NOMO-1 treated with DMSO at 0.1 percent for 48 hours (cell line): Measurements from ENCODE around the gene ULK4.
"Not testable (repeated sequence)": the region's sequence is repeated elsewhere in the genome, so short reads cannot be mapped to it uniquely, and the experiment has no call there.

Source experiments
- DNase-seq: peaks from one replicate; lab custom pipeline; 2025; ENCODE audit not compliant: unreplicated experiment; lab: John Stamatoyannopoulos, UW

ULK4 gene

DNA sequence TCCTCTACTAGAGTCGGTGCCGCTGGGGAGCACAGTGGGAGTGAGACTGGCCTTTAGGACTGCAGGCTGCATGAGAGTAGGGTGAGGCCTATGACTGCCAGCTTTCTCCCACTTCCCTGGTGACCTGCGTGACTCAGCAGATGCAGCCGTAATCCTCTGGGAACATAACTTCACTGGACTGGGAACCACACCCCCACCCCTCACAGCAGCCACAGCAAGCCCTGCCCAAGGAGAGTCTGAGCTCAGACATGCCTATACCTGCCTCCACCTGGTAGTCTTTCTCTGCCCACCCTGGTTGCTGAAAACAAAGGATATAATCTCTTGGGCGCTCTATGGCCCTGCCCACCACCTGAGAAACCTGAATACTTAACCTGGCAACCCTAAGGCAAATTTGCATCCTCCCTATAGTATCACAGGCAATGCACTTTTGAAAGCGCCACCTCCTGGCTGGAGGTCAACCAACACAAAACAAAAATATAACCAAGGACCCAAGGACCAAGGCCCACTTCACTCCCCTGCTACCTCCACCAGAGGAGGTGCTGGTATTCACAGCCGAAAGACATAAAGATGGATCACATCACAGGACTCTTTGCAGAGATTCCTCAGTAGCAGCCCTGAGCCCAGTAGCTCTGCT, 453.7 kb downstream of the ULK4 start:
- DNase-seq: no peak

DNA sequence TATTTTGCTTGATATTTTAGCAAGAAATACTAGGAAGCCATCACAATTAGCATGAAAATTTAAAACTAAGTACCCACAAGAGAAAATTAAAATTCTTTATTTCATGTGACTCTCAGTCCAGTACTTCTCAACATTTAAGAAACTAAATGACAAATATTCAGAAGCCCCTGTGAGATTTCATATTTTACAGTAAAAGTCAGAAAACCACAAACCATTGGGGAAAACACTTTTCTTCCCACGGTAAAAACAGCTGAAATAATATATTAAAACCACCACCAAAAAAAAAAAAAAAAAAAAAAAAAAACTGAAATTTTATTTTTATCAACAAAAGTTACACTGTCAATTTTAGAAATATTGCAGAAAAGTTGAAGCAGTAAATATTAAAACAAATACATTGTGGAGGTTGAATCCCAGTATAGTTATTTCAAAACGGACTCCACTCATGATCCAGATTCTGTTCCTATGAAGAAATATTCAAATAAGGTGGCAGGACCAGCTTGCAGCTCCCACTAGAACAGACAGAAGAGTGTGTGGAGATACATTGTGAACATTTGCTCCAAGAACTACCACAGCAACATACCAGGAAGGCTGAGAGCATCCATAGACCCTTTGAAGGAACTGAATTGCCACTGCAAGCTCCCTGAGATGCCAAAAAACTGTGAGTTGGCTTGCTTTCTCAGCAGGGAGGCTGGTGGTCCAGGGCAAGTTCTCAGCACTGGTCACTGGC, 454.4 kb downstream of the ULK4 start:
- DNase-seq: no peak

DNA sequence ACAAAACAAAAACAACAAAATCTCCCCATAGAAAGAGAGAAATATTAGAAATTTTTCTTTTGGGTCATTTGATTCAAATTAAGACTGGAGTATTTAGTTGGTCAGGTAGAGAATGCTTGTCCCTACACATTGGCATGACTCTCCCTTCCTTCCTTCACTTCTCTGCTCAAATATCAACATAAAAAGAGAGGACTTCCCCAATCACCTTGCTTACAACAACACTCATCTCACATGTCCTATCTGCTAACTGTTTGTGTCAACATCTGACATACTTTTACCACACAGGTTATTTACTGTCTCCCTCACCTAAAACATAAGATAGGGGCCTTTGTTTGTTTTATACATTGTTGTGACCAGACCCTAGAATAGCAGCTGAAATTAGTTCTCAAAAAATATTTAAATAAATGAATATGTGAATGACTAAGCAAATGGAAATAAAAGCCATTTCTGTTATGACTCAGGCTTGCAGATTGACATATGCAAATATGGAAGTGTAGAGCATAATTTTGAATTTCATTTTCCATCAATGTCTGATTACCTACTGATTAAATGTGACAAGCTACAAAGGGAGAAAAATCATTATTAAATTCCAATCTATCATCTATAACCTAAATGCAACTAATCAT, 457.8 kb downstream of the ULK4 start:
- no peak for DNase-seq

DNA sequence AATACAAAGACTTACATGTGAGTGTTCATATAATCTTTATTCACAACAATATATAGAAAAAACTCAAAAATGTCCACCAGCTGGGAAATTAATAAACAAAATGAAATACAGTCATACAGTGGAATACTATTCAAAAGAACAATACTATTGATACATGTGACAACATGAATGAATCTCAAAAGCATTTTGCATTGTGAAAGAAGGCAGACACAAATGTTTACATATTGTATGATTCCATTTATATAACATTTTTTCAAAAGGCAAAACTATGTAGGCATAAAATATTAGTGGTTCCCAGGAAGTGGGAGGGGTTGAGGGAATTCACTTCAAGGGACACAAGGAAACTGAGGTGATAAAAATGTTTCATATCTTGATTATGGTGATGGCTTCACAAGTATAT, 459.4 kb downstream of the ULK4 start:
- no peak for DNase-seq

DNA sequence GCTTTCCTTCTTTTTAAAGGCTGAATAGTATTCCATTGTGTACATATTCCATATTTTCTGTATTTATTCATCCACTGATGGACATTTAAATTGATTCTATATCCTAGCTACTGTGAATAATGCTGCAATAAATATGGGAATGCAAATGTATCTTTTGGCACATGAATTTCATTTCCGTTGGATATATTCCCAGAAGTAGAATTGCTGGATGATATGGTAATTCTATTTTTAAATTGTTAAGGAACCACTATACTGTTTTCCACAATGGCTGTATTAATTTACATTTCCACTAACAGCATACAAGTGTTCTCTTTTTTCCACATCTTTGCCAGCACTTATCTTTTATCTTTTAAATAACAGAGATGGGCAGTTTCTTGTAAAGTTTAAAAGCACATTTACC, 459.9 kb downstream of the ULK4 start:
- DNase-seq: no peak

DNA sequence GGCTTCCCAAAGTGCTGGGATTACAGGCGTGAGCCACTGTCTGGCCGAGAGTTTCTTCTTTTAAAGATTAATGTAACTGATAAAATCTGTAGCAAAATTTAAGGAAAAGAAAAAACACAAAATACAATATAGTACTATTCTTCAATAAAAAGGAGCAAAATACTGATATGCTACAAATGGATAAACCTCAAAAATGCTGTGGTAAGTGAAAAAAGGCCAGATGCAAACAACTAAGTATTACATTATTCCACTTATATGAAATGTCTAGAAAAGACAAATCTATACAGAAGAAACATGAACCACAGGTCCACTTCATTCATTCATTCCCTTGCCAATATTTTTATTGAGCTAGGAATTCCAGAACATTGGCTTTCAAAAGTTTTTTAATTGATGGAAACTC, 463.1 kb downstream of the ULK4 start:
- no peak for DNase-seq

DNA sequence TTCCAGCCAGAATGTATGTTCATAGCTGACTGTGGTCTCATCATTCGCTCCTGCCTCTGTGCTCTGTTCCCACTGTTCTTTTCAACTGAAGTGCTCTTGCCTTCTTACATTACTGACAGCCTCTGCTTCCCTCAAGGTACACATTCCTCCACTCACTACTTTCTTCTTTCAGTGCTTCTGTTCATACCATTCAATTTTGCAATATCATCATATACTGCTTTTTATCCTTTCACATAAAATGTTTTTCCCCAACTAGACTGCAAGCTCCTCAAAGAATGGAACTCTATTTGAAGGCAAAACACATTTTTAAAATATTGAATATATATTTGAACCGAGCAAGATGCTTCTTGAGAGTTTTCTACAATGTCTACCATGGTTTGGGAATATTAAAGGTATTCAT, 471.5 kb downstream of the ULK4 start:
- no peak for DNase-seq

DNA sequence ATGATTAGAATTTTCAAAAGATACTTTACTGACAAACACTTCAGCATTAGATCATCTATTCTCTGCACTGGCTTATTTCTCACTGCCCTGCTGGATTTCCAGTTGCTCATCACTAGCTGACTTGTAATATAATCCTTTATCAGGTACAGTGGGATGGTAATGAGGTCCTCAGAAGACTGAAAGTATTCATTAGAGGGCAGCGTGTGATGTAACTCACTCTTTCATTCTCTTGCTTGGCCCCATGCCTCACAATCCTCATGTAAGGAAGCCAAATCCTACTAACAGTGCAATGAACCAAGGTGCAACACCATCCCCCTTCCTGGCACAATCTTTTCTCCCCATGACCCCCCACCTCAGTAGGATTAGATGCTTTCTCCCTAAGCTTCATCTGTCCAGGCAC, 472.7 kb downstream of the ULK4 start:
- no peak for DNase-seq

DNA sequence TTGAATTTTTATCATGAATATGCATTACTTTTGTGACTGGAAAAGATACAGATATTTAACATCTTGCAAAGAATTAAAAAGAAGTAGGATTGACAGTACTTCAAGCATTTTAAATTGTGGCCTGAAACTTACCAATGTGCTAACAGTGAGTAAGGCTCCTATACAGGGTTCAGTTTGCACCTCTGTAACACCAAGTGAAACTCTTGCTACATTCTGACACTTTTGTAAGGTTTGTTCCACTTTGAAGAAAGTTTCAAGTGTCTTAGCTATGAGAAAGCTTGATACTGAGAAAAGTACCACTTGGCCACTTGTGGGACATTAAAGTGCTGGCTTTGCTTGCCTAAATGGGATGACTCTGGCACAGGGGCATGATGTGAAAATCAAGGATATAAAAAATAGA, 473.4 kb downstream of the ULK4 start:
- DNase-seq: no peak

DNA sequence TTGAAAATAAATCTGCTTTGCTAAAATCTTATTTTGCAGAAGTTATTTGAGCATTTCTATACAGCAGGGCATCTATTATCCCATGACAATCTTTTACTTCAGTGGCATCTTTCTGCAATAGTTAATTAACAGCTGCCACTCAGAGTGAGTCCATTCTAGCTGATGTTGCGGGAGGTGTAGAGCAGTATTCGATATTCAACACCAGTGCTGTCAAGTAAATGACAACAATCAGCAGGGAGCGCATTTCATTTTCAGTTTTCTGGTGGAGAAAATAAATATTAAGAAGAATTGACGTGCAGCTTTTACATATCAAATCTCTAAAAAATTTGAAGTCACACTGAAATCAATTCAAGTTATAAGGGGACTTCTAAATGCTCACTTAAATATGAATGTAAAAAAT, 476.4 kb downstream of the ULK4 start:
- DNase-seq: no peak

DNA sequence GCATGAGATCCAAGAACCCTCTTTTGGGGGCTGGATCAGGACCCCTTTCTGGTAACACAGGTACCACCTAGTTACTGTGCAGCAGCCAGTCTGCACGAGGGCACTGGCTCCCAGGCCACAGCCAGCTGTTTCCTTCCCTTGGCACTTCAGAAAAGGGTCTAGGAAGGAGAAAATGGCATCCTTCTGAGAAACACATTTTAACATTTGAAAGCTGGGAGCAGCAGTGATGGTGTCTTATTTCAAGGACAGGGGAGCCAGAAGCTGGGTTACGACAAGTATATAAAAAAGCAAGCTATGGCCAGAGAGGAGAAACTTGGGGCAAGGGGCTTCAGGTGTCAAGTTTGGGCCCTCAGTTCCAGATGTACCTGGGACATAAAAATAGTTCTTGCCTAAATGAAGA, 479.8 kb downstream of the ULK4 start:
- DNase-seq: no peak

DNA sequence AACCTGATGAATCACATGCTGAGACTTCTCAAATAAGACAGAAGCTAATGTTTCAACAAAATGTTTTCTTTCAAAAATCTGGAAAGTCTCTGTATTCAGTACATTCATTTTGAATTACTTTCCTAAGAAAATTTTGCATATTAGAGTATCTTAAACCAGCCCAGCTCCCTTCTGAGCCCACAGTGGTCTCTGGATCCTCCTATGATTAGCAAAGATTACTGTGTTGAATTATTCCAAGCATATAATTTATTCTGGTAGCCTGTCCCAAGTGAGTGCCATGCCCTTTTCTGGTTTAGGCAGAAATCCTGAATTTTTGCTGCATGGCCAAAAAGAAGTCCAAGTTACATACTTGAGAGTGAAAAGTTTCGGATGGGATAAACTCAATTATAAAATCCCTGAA, 483.6 kb downstream of the ULK4 start:
- DNase-seq: no peak

DNA sequence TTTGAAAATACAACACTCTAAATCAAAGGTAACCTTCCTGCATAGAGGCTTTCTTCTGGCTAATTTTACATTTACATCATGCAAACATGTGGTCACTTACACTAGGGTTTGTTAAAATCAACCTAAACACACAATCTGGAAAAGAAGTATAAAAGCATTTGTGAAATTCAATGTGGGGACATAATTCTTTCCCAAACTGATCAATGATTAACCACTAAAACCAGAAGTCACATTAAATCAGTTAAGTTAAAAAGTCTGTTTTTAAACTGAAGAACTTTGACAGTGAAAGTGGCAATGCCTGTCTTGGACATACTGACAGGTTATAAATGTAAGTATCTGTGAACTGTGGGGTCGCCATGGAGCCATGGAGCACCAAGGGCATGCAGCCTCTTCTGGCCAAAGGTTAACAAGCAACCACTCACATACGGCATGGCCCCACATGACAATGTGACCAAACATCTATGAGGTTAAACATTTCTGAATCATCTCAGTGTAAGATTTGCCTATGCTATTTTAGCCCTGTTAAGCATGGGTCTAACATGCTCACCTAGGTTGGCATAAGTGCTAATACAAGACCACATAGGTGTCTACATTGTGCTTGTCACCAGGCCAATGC, 484.4 kb downstream of the ULK4 start:
- DNase-seq: no peak

DNA sequence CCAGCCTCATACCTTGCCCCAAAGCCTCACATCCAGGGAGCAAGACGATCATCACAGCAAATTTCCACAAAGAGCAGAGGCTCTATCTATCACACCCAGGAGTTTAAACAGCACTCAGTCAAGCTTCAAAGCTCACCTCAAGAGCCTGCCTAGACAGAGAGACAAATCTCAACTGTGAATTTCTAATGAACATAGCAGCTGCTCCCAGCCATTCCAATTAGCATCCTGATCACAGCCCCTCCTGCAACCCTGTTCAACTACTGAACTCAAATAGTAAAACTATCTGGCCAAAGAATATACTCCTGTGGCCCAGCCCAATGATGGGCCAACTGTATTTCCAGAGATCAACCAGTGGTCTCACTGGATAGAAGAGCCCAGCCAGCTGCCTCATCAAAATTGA, 492.8 kb downstream of the ULK4 start:
- DNase-seq: no peak

DNA sequence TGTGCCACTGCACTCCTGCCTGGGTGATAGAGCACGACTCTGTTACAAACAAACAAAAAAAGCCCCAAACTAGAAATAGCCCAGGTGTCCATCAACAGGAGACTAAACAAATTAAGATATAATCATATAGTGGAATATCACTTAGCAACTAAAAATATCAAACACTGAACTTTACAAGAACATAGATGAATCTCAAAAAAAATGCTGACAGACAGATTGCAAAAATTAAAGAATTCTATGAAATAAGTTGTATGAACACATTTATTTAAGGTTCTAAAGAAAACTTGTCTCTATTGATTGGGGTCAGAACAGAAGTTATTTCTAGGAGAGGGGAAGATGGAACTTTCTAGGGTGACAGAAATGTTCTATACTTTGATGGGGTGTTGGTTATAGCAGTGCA, 494.4 kb downstream of the ULK4 start:
- DNase-seq: no peak

DNA sequence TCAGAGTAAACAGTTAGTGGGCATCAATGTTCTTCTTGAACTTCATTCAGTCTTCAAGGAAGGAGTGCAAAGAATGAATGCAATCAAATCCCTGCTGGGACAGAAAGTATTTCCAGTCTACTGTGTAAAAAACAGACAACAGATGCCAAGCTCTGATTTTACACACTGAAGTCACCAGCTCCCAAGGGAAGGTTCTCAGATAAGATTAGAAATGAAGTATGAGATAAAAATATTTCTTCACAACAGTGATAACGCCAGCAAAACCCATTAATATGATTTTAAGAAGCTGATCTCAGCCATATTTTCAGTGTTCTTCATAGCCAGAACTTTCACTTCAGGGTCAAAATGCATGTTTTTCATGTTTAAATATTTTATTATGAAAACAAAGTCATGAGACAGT, 497.0 kb downstream of the ULK4 start:
- no peak for DNase-seq

DNA sequence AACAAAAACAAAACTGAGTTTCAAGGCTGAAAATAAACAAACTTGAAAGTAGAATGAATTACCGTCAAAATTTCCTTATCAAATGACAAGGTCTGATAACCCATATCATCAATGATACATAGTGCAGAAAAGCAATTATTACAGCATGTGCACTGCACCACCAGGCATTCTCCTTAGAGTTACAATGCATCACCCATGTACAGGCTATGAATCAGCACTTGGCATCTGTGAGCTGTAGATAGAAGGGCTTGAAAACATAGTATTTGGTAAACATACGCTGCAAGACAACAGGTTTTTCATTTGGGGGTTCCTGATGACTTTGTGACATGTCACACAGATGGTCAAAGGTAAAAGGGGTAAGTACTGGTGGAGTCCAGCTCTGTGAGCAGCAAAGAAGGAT, 497.5 kb downstream of the ULK4 start:
- no peak for DNase-seq

DNA sequence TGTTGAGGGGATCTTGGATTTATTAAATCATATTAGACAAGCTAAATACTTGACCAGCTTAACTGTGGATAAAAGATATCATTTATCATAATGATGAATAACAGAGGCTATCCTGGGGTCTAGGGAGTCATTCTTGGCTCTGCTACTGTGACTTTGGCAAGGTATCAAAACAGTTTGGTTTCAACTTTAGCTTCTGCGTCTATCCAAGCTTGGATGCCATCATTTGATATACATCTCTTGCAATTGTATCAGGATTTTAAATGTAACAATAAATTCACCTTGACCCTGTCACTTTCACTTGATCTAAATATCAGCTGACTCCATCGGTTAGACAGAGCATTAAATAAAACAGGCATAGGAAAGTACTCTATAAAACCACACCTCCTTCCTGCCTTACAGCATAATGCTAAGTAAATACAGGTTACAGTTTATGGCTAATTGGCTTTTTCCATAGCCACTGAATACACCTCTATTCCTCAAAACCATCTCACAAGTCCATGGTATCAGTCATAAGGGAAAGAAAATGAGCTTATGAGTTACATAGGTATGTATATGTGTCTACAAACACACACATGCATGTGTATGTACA, 499.7 kb downstream of the ULK4 start:
- DNase-seq: no peak

DNA sequence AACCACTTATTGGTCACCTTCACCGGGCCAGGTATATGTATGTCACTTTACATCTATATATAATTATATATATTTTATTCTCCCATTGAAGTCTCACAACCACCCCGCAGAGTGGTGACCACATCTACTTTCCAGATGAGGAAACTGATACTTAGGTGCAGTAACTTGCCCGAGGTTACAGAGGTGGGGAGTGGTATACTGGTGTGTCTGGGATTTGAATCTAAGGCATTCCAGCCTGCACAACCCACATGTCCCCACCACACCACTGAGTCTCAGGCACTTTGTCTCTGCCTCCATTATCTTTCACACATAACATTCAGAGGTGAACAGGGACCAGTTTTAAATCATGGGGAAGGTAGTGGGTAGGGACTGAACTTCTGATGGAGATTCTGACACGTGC, 501.2 kb downstream of the ULK4 start:
- DNase-seq: no peak

DNA sequence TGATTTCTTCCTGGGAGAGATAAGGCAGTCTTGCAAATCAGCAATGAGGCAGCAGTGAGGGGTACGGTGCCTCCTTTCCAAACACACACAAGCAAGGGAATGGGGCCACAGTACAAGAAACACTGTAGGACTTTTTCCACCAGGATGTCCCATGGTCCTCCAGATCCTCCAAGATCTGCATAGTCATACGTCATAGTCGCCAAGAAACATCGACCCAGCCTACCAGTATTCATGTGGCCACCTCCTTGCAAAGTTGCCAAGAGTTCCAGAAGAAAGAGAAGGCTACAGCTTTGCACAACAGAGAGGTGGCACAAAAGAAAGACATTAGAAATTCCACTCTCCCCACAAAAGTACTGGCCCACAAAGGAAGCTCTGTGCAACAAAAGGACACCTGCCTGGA, 504.7 kb downstream of the ULK4 start:
- DNase-seq: no peak

DNA sequence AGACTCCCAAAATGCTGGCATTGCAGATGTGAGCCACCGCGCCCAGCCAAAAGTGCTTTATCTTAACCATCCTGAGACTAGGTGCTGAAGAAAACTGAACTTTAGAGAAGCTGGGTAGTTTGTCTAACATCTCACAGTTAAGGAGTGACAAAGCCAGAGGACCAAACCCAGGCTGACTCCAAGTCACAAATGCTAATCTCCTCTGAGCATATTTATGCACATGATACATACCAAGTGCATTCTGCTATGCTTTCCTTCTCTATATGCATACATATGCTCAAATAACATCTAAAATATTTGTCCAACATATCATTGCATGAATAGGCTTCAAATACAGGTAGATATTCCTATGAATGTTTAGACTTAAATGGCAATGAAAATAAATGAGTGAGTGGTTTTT, 505.7 kb downstream of the ULK4 start:
- no peak for DNase-seq

DNA sequence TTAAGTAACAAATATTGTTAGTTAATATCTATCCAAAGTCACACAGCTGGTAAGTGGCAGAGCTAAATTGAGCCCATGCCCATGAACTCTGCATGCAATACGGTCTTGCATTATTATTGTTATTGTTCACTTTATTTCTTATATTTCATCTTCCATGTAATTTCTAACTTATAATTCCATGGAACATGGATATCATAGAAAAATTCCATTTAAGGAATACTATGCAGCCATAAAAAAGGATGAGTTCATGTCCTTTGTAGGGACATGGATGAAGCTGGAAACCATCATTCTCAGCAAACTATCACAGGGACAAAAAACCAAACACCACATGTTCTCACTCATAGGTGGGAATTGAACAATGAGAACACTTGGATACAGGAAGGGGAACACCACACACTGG, 508.3 kb downstream of the ULK4 start:
- not testable (repeated sequence) for DNase-seq
